SH-SY5Y (cell line): ENCODE data around the gene CCDC6.

Experiments
- GATA2 ChIP-seq: IDR thresholded peaks from 2 replicates; pipeline ENCODE4 v1.6.1; 2011; ENCODE audit warnings: mild to moderate bottlenecking, low read depth, low read length
- GATA3 ChIP-seq: IDR thresholded peaks from 2 replicates; pipeline ENCODE4 v1.6.1; 2011; ENCODE audit warnings: low read depth, mild to moderate bottlenecking, low read length, moderate library complexity

- TF ChIP-seq GATA2 (no peak), GATA3 (no peak)
These were observed 4.9 kb downstream of the CCDC6 start for GRCh38 chr10:59901470-59901869.
